Spleen (tissue), 7 donors: ENCODE data around the gene MYO1B.

Experiments used
- CTCF ChIP-seq, 11 experiments: fragments of 200-600 bp in 7 of 11; fragments of 450-650 bp in 4 of 11; sonication (generic) in 4 of 11; IDR thresholded peaks in 8 of 11; conservative IDR thresholded peaks in 3 of 11; 1 replicate in 7 of 11; 2 replicates in 4 of 11; pipeline versions ENCODE4 v1.4.0 to v1.8.0; 2016 to 2021; ENCODE audit warnings: antibody characterized with exemption in 11 of 11, inconsistent platforms in 4 of 11, mild to moderate bottlenecking in 1 of 11
- POLR2AphosphoS5 ChIP-seq, 3 donors: sonication (generic); formaldehyde crosslinking; IDR thresholded peaks; one replicate each; pipeline ENCODE4 v1.5.1; 2017; ENCODE audit warnings: antibody characterized with exemption in 3 of 3
- donor health status: DM: no; HTN: no; CAD: no; lungs with moderate emphysema.
- donor health status: DM: no; HTN: no; CAD: no.
- donor health status: DM: no; HTN: no; CAD: no.

- TF ChIP-seq CTCF (IDR thresholded peaks at IDR 0.05 in 8 of 11, conservative IDR thresholded peaks at IDR 0.05 in 3 of 11) = no peak
- TF ChIP-seq POLR2AphosphoS5 (IDR thresholded peaks at IDR 0.05) = no peak
Observed at GRCh38 chr2:191327484-191327883, 82.3 kb downstream of the MYO1B start.
